Lower leg skin (tissue), 3 donors: Measurements from ENCODE around the gene IGSF21.

Experiments used
- POLR2A ChIP-seq, 2 donors: fragments of 450-650 bp; IDR thresholded peaks; one replicate each; pipeline ENCODE4 v1.6.1; 2016 to 2017; ENCODE audit warnings: antibody characterized with exemption in 2 of 2, mild to moderate bottlenecking in 1 of 2, moderate library complexity in 1 of 2
- TF ChIP-seq, protein P1 (sequence below), 3 donors: fragments of 450-650 bp; IDR thresholded peaks; one replicate each; pipeline ENCODE4 v1.5.1; 2016; ENCODE audit warnings: antibody characterized with exemption in 3 of 3, mild to moderate bottlenecking in 3 of 3, moderate library complexity in 2 of 3

DNA sequence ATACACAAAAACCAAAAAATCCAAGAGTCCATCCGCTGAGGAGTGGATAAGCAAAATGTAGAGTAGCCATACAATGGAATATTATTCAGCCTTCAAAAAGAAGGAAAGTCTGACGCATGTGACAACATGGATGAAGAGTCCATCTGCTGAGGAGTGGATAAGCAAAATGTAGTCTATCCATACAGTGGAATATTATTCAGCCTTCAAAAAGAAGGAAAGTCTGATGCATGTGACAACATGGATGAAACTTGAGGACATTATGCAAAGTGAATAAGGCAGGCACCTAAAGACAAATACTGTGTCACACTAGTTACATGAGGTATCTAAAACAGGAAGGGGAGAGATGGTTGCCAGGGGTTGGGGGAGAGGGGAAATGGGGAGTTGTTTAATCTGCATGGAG lies 14.0 kb upstream of the IGSF21 start:
- TF ChIP-seq, protein P1, sequence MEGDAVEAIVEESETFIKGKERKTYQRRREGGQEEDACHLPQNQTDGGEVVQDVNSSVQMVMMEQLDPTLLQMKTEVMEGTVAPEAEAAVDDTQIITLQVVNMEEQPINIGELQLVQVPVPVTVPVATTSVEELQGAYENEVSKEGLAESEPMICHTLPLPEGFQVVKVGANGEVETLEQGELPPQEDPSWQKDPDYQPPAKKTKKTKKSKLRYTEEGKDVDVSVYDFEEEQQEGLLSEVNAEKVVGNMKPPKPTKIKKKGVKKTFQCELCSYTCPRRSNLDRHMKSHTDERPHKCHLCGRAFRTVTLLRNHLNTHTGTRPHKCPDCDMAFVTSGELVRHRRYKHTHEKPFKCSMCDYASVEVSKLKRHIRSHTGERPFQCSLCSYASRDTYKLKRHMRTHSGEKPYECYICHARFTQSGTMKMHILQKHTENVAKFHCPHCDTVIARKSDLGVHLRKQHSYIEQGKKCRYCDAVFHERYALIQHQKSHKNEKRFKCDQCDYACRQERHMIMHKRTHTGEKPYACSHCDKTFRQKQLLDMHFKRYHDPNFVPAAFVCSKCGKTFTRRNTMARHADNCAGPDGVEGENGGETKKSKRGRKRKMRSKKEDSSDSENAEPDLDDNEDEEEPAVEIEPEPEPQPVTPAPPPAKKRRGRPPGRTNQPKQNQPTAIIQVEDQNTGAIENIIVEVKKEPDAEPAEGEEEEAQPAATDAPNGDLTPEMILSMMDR (IDR thresholded peaks at IDR 0.05) = no peak
- TF ChIP-seq POLR2A (IDR thresholded peaks at IDR 0.05) = no peak
